GM19438 (cell line): ENCODE data around the gene LSM14B.

ENCODE experiments used
- ATAC-seq: cut with Tn5 transposase; IDR thresholded peaks from one replicate; pipeline ENCODE4 v1.9.1; 2021; ENCODE audit warnings: low read depth; ENCODE audit not compliant: unreplicated experiment

Gene LSM14B

DNA sequence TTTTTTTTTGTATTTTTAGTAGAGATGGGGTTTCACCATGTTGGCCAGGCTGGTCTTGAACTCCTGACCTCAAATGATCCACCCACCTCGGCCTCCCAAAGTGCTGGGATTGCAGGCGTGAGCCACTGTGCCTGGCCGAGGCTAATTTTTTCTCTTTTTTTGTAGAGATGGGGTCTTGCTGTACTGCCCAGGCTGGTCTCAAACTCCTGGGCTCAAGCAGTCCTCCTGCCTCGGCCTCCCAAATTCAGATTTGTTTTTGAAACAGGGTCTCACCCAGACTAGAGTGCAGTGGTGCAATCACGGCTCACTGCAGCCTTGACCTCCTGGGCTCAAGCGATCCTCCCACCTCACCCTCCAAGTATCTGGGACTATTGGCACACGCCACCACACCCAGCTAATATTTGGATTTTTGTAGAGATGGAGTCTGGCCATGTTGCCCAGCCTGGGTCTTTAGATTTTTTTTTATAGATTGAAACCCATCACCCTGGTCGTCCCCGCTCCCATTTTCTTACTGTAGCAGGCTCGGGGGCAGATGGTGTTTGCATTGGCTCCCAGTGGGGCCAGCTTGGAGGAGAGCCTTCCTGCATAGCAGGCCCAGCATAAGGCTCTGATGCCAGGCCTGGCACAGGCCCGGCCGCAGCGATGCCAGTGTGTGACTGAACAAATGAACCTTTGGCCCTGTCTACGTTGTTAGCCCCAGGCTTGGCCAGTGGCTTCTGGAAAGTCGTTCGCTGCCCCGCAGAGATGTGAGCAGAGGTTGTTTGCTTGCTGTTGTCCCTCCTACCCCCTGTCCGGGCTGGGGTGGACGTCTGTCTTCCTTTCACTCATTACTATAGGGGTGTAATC lies 56.3 kb downstream of the LSM14B start:
- ATAC-seq: no peak

DNA sequence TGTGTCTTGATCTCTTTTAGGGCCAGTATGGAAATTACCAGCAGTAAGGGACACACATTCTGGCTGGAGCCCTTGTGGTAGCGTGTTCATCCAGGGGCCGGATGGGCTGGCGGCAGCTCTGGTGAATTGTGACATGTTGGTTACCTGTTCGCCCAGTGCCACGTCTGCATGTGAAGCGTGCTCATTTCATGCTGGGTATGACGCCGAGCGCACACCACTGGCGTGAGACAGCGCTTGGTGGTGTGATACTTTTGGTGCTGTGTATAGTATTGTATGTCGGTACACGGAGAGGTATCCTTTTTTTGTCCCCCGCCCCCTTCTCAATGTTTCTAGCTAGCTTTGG lies 56.9 kb downstream of the LSM14B start:
- no peak for ATAC-seq

- no peak for ATAC-seq
Observed at GRCh38 chr20:62181808-62182207, 59.5 kb downstream of the LSM14B start.

DNA sequence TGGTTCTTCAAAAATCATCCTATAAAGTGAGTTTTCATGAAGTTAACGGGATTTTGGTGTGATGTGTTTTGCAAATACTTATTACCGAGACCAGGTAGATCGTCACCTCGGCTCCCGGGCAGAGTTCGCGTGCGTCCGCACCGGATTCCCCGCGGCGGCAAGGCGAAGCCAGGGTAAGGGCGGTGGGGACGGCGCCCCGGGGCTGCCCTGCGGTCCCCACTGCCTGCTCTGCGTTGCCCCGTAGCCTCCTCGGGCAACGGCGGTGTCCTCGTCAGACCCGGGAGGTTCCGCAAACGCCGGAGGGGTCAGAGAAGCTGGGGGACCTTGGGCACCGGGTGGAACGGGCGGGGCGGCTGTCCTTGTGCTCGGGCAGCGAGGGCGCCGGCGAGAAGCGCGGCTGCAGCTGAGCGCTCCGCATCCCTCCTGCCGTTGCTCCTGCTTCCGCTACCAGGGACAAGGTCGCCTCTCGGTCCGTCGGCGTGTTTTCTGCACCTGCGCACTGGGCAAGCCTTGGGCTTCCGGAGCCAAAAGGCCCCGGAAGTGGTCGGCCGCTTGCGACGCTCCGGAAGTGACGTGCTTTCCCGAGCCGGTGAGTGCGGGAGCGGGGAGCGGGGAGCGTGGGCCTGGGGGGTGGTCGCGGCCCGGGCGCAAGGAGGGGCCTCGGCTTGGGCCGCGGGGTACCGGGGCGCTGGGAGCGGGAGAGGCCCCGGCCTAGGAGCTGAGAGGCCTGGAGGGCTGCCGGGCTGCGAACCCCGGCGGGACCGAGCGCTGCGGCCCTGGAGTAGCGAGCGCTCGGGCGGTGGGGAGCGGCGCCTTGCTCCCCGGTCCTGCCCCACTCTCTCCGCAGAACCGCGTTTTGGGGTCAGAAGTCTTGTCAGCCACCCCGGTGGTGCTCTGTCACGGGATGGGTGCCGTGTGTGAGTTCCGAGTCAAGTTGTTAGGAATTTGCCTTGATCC lies 60.5 kb downstream of the LSM14B start, which contains the start of gene MTG2:
Gene MTG2, plus strand, starts transcription at position 560 of the 957 bp plus-strand sequence. CDS start 10,393 bp downstream, outside the sequence.
- ATAC-seq: peak; percentile 93

GRCh38 chr20:62183426-62184142 lies 61.3 kb downstream of the LSM14B start:
- no peak for ATAC-seq
